ACHN (cell line): ENCODE measurements around the gene MYO5C.
"Not testable (repeated sequence)": the region's sequence is repeated elsewhere in the genome, so short reads cannot be mapped to it uniquely, and the experiment has no call there.

Experiments used
- DNase-seq: peaks from one replicate; pipeline ENCODE4 v3.0.0-alpha.2; 2015
- in situ Hi-C: cut with HindIII; loops from 2 replicates; pipeline ENCODE4 v1.10.0; 2017; ENCODE audit warnings: low sequenced_read_pairs, low pct_ligation_motif_present, low pct_unique_long_range_greater_than_20kb

The MYO5C gene

GRCh38 chr15:52170199-52170598 lies 125.4 kb downstream of the MYO5C start:
- in situ Hi-C loops, DNase-seq: not testable (repeated sequence)

GRCh38 chr15:52165494-52166131 lies 130.0 kb downstream of the MYO5C start:
- in situ Hi-C loops, DNase-seq: not testable (repeated sequence)

GRCh38 chr15:52164631-52165265 lies 130.9 kb downstream of the MYO5C start:
- in situ Hi-C loops, result no loop called here
- no peak for DNase-seq

GRCh38 chr15:52163321-52164190 lies 132.0 kb downstream of the MYO5C start:
- DNase-seq, result no peak
- in situ Hi-C loops, result no loop called here

GRCh38 chr15:52162876-52163275 lies 132.7 kb downstream of the MYO5C start:
- in situ Hi-C loops, result no loop called here
- DNase-seq, result no peak

- no peak for DNase-seq
- in situ Hi-C loops, result no loop called here
Measured at GRCh38 chr15:52162260-52162659, 133.3 kb downstream of the MYO5C start.

GRCh38 chr15:52161406-52161966 lies 134.1 kb downstream of the MYO5C start:
- in situ Hi-C loops, result no loop called here
- no peak for DNase-seq

GRCh38 chr15:52159645-52160044 lies 136.0 kb downstream of the MYO5C start:
- in situ Hi-C loops, result no loop called here
- DNase-seq, result no peak

- no peak for DNase-seq
- in situ Hi-C loops, result no loop called here
Measured at GRCh38 chr15:52158084-52158765, 137.4 kb downstream of the MYO5C start.

GRCh38 chr15:52155878-52156277 lies 139.7 kb downstream of the MYO5C start:
- no peak for DNase-seq
- in situ Hi-C loops, result no loop called here

GRCh38 chr15:52154896-52155865 lies 140.4 kb downstream of the MYO5C start:
- in situ Hi-C loops, result no loop called here
- no peak for DNase-seq

- DNase-seq, result no peak
- in situ Hi-C loops, result no loop called here
Measured at GRCh38 chr15:52153900-52154895, 141.4 kb downstream of the MYO5C start.

- in situ Hi-C loops, result no loop called here
- DNase-seq, result no peak
Measured at GRCh38 chr15:52151353-52151752, 144.3 kb downstream of the MYO5C start.

- in situ Hi-C loops, result no loop called here
- DNase-seq, result no peak
Measured at GRCh38 chr15:52150871-52151270, 144.7 kb downstream of the MYO5C start.

GRCh38 chr15:52150043-52150825 lies 145.4 kb downstream of the MYO5C start:
- in situ Hi-C loops, result no loop called here
- no peak for DNase-seq

- in situ Hi-C loops, result no loop called here
- DNase-seq, result no peak
Measured at GRCh38 chr15:52148403-52148802, 147.2 kb downstream of the MYO5C start.
